Neural cell (in vitro differentiated cells): Measurements from ENCODE around the gene GNG2.

Experiments used
- CTCF ChIP-seq: fragments of 450-650 bp; IDR thresholded peaks from 2 replicates; pipeline ENCODE4 v1.5.1; 2014; ENCODE audit warnings: antibody characterized with exemption, mild to moderate bottlenecking, moderate library complexity; ENCODE audit not compliant: poor library complexity, severe bottlenecking
- EZH2 ChIP-seq: fragments of 200-600, 300-800 bp; shearing (Covaris generic), sonication (generic); IDR thresholded peaks from 2 replicates; pipeline ENCODE4 v1.6.1; 2014; ENCODE audit warnings: antibody characterized with exemption, low read length, borderline replicate concordance, mild to moderate bottlenecking; ENCODE audit not compliant: insufficient read depth, poor library complexity, severe bottlenecking
- REST ChIP-seq: IDR thresholded peaks from 2 replicates; pipeline ENCODE4 v1.6.1; 2012; ENCODE audit warnings: borderline replicate concordance

- TF ChIP-seq REST (no peak), EZH2 (no peak), CTCF (no peak)
Observed at GRCh38 chr14:52006361-52006760, 145.9 kb downstream of the GNG2 start.
